Glomerular endothelial cell (primary cell): Measurements from ENCODE around the gene ESYT3. TPM values are rescaled to one million over a fixed set of nuclear protein-coding genes. Genes with fewer than 3 reads are reported as not detected.
"Not testable (repeated sequence)": the region's sequence is repeated elsewhere in the genome, so short reads cannot be mapped to it uniquely, and the experiment has no call there.

ENCODE experiments used
- DNase-seq: peaks from one replicate; pipeline ENCODE4 v3.0.0-alpha.2; 2011; ENCODE audit warnings: low read depth, low spot score; ENCODE audit errors: extremely low read depth
- total RNA-seq: library from RNA; depleted of rRNA; stranded (reverse); fragments of >200 nt; gene quantifications from 2 replicates; pipeline ENCODE4 v1.2.3, GENCODE V29; 2015

Gene ESYT3
- total RNA-seq, 1 donor from 2014 or later = not detected

DNA sequence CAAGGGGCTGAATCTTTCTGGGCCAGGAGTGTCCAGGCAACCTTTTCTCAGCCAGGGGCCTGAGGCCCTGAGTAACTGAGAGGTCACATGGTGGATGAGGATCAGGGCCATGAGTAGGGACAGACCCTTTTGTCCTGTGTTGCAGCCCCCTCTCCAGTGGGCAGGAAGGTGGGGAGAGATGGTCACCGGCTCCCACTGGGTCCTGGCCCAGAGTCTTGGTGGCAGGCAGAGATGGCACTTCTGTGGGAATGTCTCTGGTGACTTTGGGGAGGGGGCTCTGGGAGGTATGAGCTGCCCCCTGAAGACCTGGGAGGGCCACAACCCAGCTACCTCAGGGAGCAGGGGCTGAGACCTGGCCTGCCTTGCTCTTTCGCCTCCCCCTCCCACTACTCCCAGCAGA, 6.8 kb downstream of the ESYT3 start:
- no peak for DNase-seq

DNA sequence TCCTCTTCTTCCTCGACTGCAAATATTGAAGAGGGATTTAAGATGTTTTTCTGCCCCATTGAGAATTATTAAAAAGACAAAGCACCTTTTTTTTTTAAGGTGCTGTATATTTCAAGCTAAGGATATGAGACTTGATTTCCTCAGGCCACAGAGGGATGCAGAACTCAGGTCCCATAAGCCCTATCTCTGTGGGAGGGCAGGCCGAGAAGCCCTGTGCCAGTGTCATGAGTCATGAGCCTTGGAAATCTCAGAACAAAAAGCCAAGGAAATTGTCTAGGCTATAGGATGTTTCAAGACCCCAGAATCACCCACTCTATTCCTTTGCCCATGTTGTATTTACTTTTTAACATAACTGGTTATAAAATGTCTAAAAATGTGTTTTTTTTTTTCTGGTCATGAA, 7.3 kb downstream of the ESYT3 start:
- no peak for DNase-seq

DNA sequence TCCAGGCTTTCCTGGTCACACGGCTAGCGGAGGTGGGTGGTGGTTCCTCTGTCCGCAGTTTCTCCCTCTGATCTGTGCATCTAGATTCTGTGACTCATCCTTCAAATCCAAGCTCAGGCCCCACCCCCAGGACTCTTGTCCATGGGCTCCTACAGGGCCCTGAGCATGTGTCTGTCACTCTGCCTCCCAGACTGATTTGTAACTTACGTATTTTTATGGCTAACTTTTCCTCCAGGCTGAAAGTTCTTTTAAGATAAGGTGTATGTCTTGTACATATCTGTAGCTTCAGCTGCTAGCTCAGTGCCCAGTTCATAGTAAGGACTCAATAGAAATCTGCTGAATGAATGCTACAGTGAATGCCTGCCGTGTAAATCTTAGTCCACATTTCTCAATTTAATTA, 8.0 kb downstream of the ESYT3 start:
- no peak for DNase-seq

DNA sequence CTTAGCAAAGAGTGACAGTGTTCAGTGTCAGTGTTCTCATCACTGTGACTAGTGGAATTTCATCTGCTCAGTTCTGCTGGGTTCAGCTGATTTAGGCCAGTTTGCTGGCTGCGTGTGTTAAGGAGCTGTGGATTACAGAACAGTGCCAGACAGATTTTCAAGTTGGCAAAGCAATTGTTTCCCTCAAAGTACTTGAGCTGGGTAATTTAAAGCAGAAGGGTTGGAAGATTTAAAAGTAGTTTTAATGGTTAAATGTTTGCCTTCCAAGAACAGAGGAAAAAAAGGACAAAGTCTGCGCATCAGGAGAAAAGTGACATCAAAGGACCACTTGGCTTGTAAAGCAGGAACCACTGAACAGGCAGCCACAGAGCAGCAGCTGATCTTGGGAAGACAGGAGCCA, 8.7 kb downstream of the ESYT3 start:
- DNase-seq = no peak

DNA sequence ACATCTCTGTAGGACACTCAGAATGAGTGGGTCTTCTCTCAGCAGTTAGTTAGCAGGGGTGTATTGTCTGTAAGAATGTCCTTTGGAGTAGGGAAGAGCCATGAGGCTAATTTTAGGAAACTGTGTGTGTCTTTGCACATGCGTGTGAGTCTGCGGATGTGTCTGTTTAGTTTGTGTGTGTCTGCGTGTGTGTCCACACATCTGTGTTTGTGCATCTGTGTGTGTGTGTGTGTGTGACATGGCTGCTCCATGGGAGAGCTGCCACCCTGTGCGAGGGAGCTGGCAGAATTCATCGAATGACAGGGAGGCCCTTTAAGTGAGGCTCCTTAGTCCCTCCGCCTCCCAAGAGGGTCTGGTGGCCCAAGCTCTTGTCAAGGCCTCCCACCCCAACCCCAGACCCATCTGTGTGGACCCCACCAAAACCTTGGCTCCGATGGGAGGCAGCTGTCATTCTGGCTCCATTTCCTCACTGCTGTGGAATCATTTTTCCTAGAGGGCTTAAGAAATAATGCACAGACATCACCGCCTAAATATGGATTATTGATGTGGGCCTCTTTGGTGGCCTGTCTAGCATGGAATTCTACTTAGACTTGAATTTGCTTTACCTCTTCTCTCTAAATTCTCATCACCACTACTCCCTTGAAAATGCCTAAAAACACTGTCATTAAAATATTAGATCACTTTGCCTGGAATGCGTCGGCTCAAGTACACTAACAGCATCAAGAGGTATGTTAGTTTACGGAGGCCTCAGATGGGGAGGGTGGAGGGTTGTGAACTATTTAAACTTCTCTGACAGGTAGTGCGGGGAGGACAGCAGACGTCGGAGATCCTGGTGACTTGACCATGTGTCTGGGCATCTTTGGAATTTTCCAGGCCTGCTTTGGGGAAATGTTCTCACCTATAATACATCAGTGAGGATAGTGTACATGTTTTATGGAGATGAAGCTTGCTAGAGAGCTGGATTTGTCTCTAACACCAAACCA, 9.4 kb downstream of the ESYT3 start:
- DNase-seq = no peak

DNA sequence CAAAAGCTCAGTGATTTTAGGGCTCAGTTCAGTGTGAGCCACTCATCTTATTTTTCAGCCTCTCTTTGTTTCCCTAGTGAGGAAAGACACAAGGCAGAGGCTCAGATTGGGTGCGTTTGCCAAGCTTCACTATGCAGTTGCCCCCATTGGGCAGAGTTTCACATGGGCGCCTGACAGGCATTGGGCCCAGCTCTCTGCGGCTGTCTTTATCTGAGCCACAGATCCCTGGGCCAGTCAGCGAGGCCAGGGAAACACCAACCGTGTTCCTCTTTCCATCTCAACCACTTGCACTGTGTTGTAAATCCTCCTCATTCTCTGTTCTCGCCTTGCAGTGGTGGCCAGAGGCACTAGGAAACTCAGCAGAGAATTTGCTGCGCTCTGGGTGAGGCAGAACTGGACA, 10.8 kb downstream of the ESYT3 start:
- no peak for DNase-seq

DNA sequence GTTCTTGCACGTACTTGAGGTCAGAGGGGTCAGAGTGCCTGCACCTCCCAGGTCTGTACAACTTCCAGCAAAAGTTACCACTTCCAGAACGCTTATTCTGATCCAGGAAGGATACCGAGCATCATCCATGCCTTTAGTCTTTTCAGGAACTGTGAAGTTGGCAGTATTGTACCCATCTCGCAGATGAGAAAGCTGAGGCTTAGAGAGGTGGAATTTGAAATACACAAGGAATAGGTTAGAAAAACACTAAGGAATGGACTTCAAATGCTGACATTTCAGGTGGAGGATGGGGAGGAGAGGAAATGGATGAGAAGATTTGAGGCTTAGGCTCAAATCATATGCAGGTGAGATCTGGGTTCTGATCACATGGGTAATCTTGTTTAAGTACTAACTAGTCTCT, 11.2 kb downstream of the ESYT3 start:
- DNase-seq = no peak

DNA sequence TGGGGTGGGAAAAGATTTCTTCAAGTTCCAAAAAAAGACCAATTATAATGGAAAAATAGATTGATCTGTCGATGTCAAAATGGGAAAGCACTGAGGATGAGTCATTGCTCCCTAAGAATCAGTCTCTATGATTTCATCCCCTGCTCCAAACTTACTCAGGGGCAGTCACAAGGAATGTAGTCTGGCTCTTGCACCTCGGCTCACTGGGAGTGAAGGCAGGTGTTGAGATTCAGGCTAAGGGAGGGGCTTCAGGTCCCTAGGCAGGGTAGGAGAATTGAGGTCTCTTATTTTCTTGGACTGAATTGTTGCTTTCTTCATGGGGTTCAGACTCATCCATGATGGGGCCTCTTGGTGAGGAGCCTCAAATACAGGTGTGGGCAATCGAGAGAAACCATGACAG, 14.2 kb downstream of the ESYT3 start:
- DNase-seq = no peak

DNA sequence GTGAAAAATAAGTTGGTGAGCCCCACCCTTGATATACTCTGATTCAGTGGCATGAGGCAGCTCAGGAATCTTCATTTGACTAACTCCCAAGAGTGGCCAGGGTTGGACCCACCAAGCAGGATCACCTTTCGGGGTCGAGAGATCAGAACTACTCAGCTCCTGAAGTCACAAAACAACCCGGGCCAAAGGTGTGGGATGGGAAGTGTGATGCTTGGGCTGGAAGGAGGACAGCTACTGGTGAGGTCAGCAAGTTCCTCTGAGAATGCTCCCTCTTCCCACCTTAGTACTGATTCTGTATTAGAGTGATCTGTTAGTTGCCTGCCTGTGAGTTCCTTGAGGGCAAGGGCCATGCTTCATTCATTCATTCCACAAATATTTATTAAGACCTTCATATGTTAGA, 15.1 kb downstream of the ESYT3 start:
- DNase-seq = no peak

DNA sequence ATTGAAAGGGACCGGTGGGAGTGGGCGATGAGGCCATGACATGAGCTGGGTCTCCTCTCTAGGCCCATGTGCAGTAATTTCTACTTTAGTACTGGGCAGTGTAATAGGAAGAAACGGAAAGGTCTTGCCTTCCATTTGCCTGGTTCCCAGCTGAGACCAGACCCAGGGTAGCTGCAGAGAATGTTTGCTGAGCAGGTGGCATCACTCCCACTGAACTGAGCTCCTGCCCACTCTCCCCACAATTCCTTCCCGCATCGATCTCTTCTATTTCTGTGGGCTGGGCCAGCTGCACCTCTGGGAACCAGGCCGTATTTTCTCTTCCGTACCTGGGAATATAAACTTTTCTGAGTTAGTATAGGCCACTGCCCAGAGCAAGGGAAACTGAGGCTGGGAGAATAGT, 15.8 kb downstream of the ESYT3 start:
- no peak for DNase-seq

DNA sequence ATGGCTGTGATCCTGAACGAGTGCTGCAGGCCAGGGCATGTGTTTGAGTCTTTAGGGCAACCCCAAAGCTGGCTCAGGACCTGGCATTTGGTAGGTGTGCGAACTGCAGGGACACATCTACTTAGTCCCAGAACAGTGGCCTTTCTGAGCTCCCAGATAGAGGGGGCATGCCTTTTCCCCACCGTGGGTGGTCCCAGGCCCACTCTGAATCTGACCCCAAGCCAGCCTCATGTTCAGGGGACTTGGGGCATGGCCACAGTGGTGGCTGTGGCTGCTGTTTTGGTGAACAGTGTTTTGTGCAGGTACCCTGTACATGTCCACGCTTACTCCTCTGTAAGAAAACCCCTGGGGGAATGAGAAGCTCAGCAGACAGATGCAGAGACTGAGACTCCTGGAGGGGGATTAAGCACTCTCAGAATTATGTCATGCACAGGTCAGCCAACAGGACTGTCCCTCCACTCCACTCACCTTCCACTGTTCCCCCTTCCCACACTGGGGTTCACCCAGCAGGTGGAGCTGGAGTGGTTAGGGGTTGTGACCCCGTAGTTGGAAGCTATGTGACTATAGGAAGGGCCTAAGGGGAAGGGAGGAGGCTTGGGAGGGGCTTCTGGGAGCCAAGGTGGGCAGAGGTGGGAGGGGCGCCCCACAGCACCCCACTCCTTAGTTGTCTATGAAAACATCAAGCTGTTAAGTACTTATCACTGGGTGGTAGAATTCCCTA, 16.4 kb downstream of the ESYT3 start:
- no peak for DNase-seq

DNA sequence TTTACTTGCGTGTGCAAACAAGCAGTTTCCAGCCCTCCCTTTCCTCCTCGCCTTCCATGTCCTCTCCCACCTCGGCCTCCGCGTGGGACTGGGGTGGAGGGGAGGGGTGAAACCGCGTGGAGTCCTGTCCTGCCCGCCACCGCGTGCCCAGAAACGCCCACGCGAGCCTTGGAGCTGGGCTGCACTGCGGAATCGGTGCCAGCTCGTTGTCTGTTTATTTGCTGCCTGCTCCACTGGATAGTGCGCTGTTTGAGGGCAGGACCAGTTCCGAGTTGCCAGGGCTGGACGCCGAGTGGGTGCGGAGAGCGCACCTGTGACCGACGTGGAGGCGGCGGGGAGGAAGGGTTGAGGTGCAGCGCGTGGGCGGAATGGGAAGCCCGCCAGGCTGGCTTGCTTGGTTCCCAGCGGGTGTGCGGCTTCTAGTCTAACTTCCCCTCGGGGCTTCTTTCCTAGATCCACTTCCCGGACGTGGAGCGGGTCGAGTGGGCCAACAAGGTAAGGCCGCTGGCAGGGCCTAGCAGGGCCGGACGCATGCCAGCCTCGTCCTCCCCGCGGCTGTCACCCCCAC, 17.3 kb downstream of the ESYT3 start:
- DNase-seq = no peak

DNA sequence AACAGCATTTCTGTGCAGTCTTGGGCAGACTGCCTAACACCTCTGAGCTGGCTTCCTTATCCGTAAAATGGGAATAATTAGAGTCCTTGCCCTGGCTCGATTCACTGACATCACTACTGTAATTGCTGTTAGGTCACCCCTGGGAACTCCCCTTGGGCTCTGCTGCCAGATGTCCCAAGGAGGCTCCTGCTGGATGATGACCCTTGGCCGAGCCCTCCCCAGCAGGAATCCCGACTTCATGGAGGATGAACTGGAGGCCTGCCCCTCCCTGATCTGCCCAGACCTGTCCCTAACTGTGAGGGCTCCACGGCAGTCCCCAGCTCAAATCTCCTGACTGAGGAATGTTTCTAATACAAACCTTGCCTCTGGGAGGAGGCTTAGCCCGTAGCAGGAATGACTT, 18.0 kb downstream of the ESYT3 start:
- DNase-seq = no peak

DNA sequence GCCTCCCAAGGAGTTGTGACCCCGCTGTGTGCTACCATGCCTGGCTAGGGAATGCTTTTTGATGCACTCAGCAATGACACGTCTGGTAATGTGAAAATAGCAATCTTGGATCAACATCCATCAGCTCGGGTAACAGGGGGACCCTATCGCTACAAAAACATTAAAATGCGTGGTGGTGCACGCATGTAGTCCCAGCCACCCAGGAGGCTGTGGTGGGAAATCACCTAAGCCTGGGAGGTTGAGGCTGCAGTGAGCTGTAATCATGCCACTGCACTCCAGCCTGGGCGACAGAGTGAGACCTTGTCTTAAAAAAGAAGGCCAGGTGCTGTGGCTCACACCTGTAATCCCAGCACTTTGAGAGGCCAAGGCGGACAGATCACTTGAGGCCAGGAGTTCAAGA, 19.5 kb downstream of the ESYT3 start:
- not testable (repeated sequence) for DNase-seq

DNA sequence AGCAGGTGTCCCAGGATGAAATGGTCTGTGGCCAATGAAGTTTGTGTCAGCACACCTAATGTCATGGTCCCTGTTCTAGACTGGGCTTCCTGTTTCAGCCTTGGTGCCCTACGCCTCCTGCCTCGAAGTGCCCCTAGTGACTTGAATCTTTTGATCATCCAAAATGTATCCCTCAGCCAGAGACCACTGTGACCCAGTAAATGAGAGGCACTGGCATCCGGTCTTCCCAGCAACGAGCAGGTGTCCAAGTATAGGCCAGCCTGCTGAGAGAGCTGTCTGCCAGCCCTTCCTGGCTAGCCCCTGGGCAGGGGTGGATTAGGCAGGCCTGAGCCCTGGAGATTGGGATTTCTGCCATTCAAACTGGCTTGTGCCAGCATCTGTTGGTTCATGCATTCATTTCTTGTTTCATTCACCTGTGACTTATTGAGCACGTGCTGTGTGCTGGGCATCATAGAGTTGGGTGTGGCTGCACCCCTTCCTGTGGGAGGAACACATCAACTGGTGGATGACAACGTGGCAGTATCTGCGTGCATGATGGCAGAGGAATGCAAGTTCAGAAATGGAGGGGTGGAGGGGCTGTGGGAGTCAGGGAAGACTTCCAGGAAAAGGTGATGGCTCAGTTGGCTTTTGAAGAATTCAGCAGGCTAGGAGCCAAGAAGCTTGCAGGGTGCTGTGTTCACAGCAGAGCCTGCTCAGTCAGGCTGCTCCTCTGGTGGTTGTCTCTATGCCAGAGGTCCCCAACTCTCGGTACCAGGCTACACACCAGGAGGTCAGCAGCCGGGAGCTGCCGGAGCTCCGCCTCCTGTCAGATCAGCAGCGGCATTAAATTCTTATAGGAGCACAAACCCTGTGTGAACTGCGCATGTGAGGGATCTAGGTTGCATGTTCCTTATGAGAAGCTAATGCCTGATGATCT, 21.6 kb downstream of the ESYT3 start:
- no peak for DNase-seq

DNA sequence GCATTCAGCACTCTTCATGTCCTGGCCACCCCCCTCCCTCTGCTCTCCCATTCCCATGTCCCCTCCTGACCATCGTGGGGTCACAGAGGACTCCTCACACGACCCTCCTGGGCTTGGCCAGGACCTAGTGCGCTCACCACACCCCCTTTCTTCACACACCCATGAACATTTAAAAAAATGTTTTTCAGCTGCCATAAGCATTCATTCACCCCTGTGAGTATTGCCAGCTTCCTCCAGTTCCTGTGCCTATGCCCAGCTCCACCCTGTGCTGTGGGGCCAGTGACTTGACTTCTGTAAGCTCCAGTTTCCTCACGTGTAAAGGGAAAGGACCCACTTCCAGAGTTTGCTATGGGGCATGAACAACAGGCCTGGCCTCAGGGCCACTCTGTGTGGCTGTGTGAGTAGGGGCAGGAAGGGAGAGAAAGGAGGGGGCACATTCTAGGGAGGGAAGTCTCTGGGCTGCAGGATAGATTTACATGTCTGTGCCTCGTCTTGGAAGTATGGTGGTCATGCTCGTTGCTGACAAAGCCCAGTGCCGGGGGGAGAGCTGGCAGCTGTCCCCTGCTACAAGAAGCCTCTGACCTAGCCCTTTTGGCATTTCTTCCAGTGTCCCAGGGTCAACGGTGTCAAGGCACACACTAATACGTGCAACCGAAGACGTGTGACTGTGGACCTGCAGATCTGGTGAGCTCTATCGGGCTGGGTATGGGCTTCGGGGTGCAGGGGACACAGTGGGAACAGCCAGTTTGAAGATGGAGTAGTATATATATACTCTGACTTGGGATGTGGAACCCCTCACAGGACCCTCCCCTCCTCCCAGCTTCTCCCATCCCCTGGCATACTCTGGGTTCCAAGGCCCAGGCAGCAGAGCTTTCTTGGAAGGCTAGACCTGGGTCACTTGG, 22.8 kb downstream of the ESYT3 start:
- DNase-seq = no peak

DNA sequence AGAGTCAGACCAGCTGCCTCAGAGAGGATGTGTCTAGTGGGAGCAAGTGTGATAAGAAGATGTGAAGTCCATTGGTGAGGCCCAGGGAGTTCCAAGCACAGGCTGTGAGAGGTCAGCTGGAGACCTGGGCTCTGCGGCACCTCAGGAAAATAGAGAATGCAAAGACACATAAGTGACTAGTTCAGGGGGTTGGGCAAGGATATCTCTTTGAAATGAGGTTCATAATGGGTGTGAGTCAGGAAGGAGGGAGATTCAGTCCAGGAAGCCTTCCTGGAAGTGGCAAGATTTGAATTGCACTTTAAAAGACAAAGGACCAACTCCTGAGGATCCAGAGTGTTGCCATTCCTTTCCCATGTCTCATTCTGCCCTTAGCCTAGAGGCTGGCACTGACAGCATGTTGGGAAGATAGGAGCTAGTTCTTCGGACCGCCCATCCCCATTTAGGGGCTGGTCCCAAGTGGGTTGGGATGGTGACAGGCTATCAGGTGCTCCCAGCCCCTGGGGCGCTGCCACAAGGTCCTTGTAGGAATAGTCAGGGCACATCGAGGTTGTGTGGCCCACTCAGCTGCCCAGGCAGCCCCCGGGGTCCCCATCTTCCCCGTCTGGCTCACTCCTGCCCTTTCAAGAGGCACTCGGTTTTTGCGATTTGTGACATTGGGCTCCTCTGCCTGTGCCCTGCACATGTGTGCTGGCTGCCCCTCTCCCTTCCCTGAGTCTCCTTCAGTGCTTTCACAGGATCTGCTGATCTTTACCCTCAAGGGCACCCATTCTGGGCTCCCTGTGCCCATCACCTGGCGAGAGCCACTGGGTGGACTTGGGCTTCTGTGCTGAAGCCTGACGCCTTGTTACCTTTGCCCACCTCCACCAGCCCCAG, 23.7 kb downstream of the ESYT3 start:
- DNase-seq = no peak

DNA sequence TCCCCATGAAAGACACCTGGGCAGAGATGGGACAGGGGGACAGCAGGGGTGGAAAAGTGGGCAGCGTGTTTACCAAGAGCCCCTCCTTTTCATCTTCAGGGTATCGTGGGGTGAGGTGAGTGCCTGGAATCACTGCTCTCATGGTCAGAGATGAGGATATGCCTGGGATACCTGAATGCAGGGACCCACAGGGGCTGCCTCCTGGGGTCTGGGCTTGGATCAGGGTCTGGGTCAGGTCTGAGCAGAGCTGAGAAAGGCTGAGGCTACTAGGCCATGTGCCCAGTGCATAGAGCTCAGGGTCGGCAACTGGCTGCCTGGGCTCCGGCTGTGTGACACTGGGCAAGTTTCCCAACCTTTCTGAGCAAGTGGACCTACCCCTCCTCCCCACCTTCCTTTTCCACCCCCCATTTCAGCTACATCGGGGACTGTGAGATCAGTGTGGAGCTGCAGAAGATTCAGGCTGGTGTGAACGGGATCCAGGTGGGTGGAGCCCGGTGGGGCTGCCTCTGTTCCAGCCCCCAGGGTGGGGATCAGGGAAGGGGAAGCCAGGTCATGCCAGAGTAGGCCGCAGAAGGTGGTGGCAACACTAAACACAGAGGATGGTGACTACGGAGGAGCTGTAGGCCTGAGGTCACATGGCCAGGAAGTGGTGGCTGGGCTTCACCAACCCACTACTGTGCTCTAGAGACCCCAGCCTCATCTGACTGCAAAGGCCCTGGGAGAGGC, 24.5 kb downstream of the ESYT3 start:
- DNase-seq = no peak
